Muscle layer of duodenum (tissue), 2 donors: ENCODE data around the gene GARNL3.

Source experiments
- H3K27ac ChIP-seq: one replicate; pipeline ENCODE4 v1.7.0; 2013; ENCODE audit warnings: mild to moderate bottlenecking, low read length
- H3K27me3 ChIP-seq: one replicate; pipeline ENCODE4 v1.7.0; 2013; ENCODE audit warnings: low read depth, mild to moderate bottlenecking, control low read depth, low read length
- H3K36me3 ChIP-seq, 2 donors: one replicate each; pipeline ENCODE4 v1.7.0; 2013; ENCODE audit warnings: low read length in 2 of 2, control low read depth in 1 of 2, mild to moderate bottlenecking in 1 of 2; ENCODE audit not compliant: insufficient read depth in 2 of 2, control insufficient read depth in 1 of 2
- H3K4me1 ChIP-seq, 2 donors: one replicate each; pipeline ENCODE4 v1.7.0; 2013; ENCODE audit warnings: low read length in 2 of 2, mild to moderate bottlenecking in 2 of 2, control low read depth in 1 of 2, moderate library complexity in 1 of 2; ENCODE audit not compliant: insufficient read depth in 2 of 2, control insufficient read depth in 1 of 2
- H3K4me3 ChIP-seq, 2 donors: one replicate each; pipeline ENCODE4 v1.7.0; 2013; ENCODE audit warnings: low read length in 2 of 2, low read depth in 1 of 2, mild to moderate bottlenecking in 1 of 2
- H3K9me3 ChIP-seq, 2 donors: one replicate each; pipeline ENCODE4 v1.7.0; 2013; ENCODE audit warnings: low read length in 2 of 2, control low read depth in 1 of 2, mild to moderate bottlenecking in 1 of 2; ENCODE audit not compliant: control insufficient read depth in 1 of 2
- donor health status: healthy.

Gene GARNL3

DNA sequence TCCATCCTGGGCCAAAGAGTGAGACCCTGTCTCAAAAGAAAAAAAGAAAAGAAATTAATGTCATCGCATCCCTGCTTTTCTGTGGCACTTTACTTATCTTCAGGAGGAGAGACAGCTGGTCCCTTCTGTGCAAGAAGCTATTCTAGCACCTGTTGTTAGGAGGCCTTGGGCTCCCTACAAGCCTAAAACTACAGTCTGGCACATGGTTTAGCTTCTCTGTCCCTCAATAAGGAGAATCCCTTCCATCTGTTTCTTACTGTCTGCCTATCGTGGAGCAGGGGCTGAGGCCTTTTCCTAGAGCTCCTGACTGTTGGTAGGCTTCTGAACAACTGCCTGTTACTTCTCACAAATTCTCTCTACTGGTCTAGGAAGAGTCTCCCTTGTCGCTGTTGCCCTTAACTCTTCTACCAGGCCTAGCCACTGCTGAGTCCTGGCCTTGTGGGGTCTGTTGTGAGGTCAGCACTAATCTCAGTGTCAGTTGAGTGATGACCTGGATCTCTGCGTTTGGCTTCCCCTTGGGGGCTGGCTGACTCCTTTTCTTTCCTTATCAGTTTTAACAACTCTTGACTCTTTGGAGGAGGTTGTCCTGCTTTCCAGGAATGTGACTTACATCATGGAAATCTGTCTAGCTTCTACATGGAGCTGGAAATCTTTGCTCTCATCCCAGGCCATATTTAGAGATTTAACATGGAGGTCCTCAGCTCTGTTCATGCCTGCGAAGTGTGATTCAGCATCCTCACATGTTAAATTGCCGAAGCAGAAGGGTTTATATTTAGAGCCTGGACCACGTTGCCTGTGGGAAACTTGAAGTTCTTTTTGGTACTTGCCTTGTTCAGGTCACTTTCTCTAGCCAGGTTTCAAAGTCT, 5.7 kb upstream of the GARNL3 start:
- Histone ChIP-seq H3K27me3 (no peaks in the 10 kb centered on the region), H3K9me3 (no peaks in the 10 kb centered on the region), H3K36me3 (no peaks in the 10 kb centered on the region), H3K4me1 (peaks cover 4 to 5% of the 10 kb centered on the region in 2 donors), H3K4me3 (no peak overlapping the region), H3K27ac (peak overlapping the region; percentile 49)

DNA sequence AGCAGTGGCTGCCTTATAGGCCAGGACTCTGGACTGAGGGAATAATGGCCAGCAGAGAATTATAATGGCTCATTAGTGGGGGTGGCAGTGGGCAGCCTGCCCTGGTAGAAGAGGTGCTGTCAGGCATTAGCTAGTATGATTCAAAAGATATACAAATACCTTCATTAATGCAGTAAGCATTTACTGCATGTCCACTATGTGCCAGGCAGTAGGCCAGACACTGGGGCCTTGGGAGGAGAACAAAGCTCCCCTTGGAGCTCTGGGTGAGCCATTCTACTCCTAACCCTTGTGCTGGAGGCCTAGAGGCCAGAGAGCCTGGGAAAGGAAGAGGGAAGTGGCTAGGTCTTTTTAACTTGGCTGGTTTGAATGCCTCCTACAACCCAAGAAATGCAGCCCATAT, 2.0 kb upstream of the GARNL3 start:
- peak overlapping the region; percentile 52 for H3K27ac ChIP-seq
- no peaks in the 10 kb centered on the region for H3K36me3 ChIP-seq
- peaks cover 5 to 12% of the 10 kb centered on the region in 2 donors for H3K4me1 ChIP-seq
- no peak overlapping the region for H3K4me3 ChIP-seq
- H3K27me3 ChIP-seq: no peaks in the 10 kb centered on the region
- H3K9me3 ChIP-seq: no peaks in the 10 kb centered on the region

DNA sequence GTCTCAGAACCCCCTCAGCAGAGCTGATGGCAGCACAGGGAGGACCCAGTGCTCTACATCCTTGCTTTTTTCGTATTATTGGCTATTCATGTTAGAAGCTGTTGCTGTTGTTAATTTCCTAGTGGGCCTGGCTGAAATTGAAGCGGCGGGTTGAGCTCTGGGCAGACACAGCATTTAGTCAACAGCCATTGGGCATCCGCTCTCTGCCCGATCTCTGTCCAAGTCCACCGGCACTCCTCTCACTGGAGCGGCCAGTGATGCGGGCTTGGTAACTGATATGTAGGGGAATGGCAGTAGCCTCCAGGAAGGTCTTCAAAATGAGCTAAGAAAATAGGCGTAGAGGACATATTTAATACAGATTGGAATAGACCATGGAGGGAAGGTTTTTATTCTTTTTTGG, 1.3 kb upstream of the GARNL3 start:
- H3K4me3 ChIP-seq: no peak overlapping the region
- no peaks in the 10 kb centered on the region for H3K9me3 ChIP-seq
- H3K36me3 ChIP-seq: no peaks in the 10 kb centered on the region
- peak overlapping the region; percentile 52 for H3K27ac ChIP-seq
- H3K27me3 ChIP-seq: no peaks in the 10 kb centered on the region
- peaks cover 5 to 15% of the 10 kb centered on the region in 2 donors for H3K4me1 ChIP-seq

DNA sequence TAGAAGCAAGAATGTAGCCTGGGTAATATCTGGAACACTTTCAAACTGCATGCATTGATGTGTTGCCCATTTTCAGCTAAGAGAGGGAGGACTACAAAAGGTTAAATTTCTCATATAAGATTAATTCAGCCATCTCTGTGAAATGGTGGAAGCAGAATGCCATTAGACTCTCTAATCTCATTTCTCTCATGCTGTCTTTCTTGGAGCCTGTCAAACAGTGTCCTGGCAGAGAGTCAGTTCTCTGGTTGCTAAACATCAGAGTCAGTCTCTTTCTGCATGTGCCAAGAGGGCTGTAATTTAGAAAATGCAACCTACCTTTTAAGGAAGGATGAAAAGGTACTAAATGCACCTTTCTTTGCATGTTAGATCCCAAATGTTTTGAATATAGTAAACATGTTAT, 910 bp upstream of the GARNL3 start:
- Histone ChIP-seq H3K36me3 (no peaks in the 10 kb centered on the region), H3K9me3 (no peaks in the 10 kb centered on the region), H3K4me1 (peaks cover 5 to 15% of the 10 kb centered on the region in 2 donors), H3K27me3 (no peaks in the 10 kb centered on the region), H3K4me3 (no peak overlapping the region), H3K27ac (no peak overlapping the region)

DNA sequence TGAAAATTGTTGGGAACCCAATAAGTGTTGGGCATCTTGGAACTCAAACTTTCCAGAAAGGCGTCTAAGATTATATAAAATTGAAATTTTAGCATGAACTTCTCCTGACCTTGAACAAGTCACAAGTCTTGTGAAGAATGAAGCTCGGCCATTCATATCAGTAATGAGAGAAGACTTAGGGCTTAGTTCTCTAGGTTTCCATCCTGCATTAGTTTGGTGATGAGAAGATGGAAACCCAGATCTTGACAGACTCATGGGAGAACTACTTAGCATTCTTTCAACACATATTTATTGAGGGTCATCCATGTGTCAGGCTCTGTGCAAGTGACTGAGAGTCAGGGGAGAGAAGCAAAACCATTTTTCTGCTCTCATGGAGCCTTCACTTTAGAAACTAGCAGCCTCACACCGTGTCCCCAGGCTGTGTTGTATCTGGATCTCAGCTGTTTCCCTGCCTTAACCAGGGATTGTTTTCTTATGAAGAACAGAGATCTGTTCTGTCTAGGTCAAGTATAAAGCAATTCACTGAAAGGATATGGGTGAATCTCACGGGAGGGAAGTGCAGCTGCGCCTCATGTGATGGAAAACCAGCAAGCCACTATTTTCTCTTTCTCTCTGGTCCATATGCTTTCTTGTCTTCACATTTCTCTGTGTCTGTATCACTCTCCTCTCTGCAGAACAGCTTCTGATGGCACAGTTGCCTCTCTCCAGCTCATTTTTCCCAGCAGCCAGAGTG, 3.4 kb downstream of the GARNL3 start:
- Histone ChIP-seq H3K36me3 (no peaks in the 10 kb centered on the region), H3K27ac (no peak overlapping the region), H3K9me3 (no peaks in the 10 kb centered on the region), H3K27me3 (no peaks in the 10 kb centered on the region), H3K4me3 (no peak overlapping the region), H3K4me1 (peaks cover 0 to 15% of the 10 kb centered on the region in 2 donors)

DNA sequence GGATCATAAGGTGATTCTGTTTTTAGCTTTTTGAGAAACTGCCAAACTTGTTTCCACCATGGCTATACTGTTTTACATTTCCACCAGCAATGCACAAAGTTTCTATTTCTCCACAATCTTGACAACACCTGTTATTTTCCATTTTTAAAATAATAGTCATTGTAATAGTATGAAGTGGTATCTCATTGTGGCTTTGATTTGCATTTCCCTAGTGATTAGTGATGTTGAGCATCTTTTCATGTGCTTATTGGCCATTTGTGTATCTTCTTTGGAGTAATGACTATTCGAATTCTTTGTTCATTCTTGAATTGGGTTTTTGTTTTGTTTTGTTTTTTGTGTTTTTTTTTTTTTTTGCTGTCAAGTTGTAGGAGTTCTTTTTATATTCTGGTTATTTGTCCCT, 4.9 kb downstream of the GARNL3 start:
- Histone ChIP-seq H3K27ac (no peak overlapping the region), H3K36me3 (peaks cover 0 to 2% of the 10 kb centered on the region in 2 donors), H3K27me3 (no peaks in the 10 kb centered on the region)

DNA sequence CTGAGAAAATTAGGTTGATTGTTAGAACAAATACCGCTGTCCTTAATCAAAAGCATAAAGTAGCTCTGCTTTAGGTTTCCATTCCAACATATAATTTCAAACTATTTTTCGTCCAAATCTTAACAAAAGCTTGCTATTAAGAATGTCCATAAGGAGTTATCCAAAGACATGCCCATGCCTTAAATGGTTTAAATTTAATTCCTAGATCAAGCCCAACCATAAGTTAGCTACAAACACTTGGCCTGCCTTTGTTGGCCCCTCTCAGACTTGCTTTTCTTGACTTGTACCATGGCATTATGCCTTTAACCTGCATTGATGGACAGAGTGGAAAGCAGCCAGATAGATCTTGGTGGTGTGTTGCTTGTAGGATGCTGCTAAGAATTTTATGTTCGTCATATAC, 8.8 kb downstream of the GARNL3 start:
- Histone ChIP-seq H3K27ac (no peak overlapping the region), H3K27me3 (no peaks in the 10 kb centered on the region), H3K4me1 (peaks cover 4% of the 10 kb centered on the region in 2 donors), H3K36me3 (peaks cover 0 to 3% of the 10 kb centered on the region in 2 donors), H3K9me3 (no peaks in the 10 kb centered on the region), H3K4me3 (no peak overlapping the region)

More for the DNA sequence above, 4.9 kb downstream of the GARNL3 start:
- Histone ChIP-seq H3K9me3 (no peaks in the 10 kb centered on the region), H3K4me3 (no peak overlapping the region), H3K4me1 (peaks cover 0 to 5% of the 10 kb centered on the region in 2 donors)

DNA sequence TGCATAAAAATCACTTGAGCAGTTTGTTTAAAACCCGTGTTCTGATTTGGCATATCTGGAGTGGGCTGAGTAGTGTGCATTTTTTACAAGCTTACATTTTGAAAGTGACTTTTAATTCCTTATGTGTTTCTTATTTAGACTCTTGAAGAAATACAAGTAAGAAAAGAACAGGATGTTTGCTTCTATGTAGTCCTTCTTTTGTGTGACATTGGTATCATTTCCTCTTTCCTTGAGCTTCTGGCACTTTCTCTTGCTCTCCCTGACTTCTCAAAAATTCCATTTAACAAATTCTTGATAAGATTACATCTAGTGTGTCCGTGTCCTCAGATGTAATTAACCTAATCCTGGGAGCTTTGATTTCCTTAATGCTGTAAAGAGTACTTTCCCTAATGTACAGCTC, 12.5 kb downstream of the GARNL3 start:
- Histone ChIP-seq H3K9me3 (no peaks in the 10 kb centered on the region), H3K4me1 (peaks cover 4 to 23% of the 10 kb centered on the region in 2 donors), H3K36me3 (peaks cover 0 to 3% of the 10 kb centered on the region in 2 donors), H3K27ac (no peak overlapping the region), H3K4me3 (no peak overlapping the region), H3K27me3 (no peaks in the 10 kb centered on the region)

DNA sequence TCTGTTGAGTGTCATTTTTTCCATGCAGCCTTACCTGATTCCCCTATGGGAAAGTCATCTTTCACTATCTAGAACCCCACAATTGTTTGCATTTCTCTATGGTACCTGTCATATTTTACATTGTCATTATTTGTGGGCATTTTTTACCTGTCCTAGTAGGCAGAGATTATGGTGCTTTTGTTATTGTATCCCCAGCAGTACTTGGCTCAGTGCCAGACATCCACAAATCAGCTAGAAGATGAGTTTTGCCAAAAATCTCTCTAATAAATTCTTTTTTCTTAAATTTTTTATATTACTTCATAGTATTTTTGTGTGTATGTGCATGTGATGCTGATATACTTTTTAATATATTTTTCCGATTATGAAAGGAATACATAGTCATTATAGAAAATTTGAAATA, 13.2 kb downstream of the GARNL3 start:
- Histone ChIP-seq H3K4me3 (no peak overlapping the region), H3K36me3 (peaks cover 0 to 3% of the 10 kb centered on the region in 2 donors), H3K27me3 (no peaks in the 10 kb centered on the region), H3K9me3 (no peaks in the 10 kb centered on the region), H3K27ac (no peak overlapping the region), H3K4me1 (peaks cover 4 to 23% of the 10 kb centered on the region in 2 donors)

DNA sequence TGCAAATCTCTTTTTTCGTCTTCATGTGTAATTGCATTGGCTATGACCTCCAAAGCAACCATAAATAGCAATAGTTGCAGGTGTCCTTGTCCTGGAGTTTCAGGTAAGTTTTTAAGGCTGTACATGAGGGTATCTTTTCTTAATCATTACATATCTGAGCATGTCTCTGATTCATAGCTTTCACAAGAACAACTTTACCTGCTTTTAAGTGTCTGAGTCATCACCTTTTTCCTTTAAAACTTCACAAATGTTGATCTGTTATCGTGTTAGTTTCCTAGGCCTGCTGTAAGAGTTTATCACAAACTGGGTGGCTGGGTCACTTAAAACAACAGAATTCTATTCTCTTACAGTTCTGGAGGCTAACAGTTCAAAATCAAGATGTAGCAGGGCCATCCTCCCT, 13.8 kb downstream of the GARNL3 start:
- Histone ChIP-seq H3K36me3 (peaks cover 0 to 3% of the 10 kb centered on the region in 2 donors), H3K27ac (no peak overlapping the region), H3K4me1 (peaks cover 4 to 23% of the 10 kb centered on the region in 2 donors), H3K4me3 (no peak overlapping the region), H3K27me3 (no peaks in the 10 kb centered on the region), H3K9me3 (no peaks in the 10 kb centered on the region)

DNA sequence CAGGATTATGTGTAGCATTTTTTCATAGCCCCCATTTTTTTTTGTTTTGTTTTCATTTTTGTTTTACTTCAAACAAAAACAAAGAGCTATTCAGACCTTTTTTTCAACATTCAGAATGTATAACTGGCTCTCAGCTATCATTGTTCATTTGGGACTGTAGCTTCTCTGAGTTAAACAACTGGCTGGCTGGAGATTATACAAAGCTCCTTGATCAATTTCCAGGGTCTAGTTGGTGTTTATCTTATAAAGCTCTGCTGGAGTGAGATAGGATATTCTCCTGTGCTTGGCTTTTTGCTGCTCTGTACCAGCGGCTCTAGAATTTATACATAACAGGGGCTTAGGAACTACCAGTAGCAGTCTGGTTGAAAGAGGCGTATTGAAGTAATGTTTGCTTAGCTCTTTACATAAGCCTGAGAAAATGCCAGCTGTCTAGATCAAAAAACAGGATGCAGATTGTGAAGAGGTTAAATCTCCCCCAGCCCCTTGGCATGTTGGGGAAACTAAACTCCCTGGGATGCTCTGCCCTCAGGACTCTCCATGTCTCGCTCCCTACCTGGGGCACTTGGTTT, 15.2 kb downstream of the GARNL3 start:
- no peak overlapping the region for H3K4me3 ChIP-seq
- no peaks in the 10 kb centered on the region for H3K27me3 ChIP-seq
- H3K4me1 ChIP-seq: peaks cover 4 to 23% of the 10 kb centered on the region in 2 donors
- H3K9me3 ChIP-seq: no peaks in the 10 kb centered on the region
- no peak overlapping the region for H3K27ac ChIP-seq
- H3K36me3 ChIP-seq: no peaks in the 10 kb centered on the region
